KMS-11 (cell line): Measurements from ENCODE around the gene ZBTB1.

Source experiments
- H2AFZ ChIP-seq: fragments of 200-600 bp; sonication (generic); 2 replicates; pipeline ENCODE4 v1.6.1; 2016; ENCODE audit warnings: antibody characterized with exemption, mixed run types, low read depth
- H3K27ac ChIP-seq: fragments of 200-600 bp; sonication (generic); 2 replicates; pipeline ENCODE4 v1.6.1; 2016; ENCODE audit warnings: mild to moderate bottlenecking, mixed run types
- H3K27me3 ChIP-seq: fragments of 200-600 bp; sonication (generic); 2 replicates; pipeline ENCODE4 v1.6.1; 2017; ENCODE audit warnings: mild to moderate bottlenecking, low read depth, mixed run types, moderate library complexity; ENCODE audit not compliant: insufficient read depth
- H3K36me3 ChIP-seq: fragments of 200-600 bp; sonication (generic); 2 replicates; pipeline ENCODE4 v1.6.1; 2017; ENCODE audit warnings: mild to moderate bottlenecking, mixed run types; ENCODE audit not compliant: insufficient read depth
- H3K4me1 ChIP-seq: fragments of 200-600 bp; sonication (generic); 2 replicates; pipeline ENCODE4 v1.6.1; 2016; ENCODE audit warnings: mild to moderate bottlenecking, low read depth, mixed run types; ENCODE audit not compliant: poor library complexity, severe bottlenecking
- H3K4me2 ChIP-seq: fragments of 200-600 bp; sonication (generic); 2 replicates; pipeline ENCODE4 v1.7.0; 2016; ENCODE audit warnings: mild to moderate bottlenecking, mixed run types
- H3K4me3 ChIP-seq: fragments of 200-600 bp; sonication (generic); IDR thresholded peaks from 2 replicates; pipeline ENCODE4 v1.6.1; 2017; ENCODE audit warnings: low read depth, low read length, mixed read lengths; ENCODE audit not compliant: insufficient read depth
- H3K79me2 ChIP-seq: fragments of 200-600 bp; sonication (generic); 2 replicates; pipeline ENCODE4 v1.6.1; 2016; ENCODE audit warnings: low read depth, mixed run types; ENCODE audit not compliant: insufficient read depth
- H3K9ac ChIP-seq: fragments of 200-600 bp; sonication (generic); 2 replicates; pipeline ENCODE4 v1.6.1; 2016; ENCODE audit warnings: mild to moderate bottlenecking, mixed run types
- H4K20me1 ChIP-seq: fragments of 200-600 bp; sonication (generic); 2 replicates; pipeline ENCODE4 v1.6.1; 2016; ENCODE audit warnings: mild to moderate bottlenecking, mixed run types; ENCODE audit not compliant: insufficient read depth
- CTCF ChIP-seq: fragments of 200-600 bp; sonication (generic); conservative IDR thresholded peaks from 2 replicates; pipeline ENCODE4 v1.6.1; 2017; ENCODE audit warnings: low read depth, mild to moderate bottlenecking, antibody characterized with exemption, low read length, moderate library complexity, mixed read lengths

Gene ZBTB1

GRCh38 chr14:64467101-64467500, 37.5 kb upstream of the ZBTB1 start:
- no peak for TF ChIP-seq CTCF
- Histone ChIP-seq H3K27me3 (no peaks in the 10 kb centered on the region), H3K9ac (no peak overlapping the region), H3K4me1 (peaks cover 6% of the 10 kb centered on the region), H3K36me3 (no peaks in the 10 kb centered on the region), H3K4me2 (no peak overlapping the region), H4K20me1 (no peaks in the 10 kb centered on the region), H3K27ac (no peak overlapping the region), H3K4me3 (no peak overlapping the region), H3K79me2 (no peaks in the 10 kb centered on the region), H2AFZ (no peak overlapping the region)

- Histone ChIP-seq H3K27ac (no peak overlapping the region), H4K20me1 (no peaks in the 10 kb centered on the region), H3K4me2 (no peak overlapping the region), H3K4me1 (peaks cover 6% of the 10 kb centered on the region), H3K4me3 (no peak overlapping the region), H3K36me3 (no peaks in the 10 kb centered on the region), H3K27me3 (no peaks in the 10 kb centered on the region), H3K79me2 (no peaks in the 10 kb centered on the region), H3K9ac (no peak overlapping the region), H2AFZ (no peak overlapping the region)
- no peak for TF ChIP-seq CTCF
Measured at GRCh38 chr14:64467566-64467965, 37.0 kb upstream of the ZBTB1 start.

- Histone ChIP-seq H3K4me2 (no peak overlapping the region), H3K36me3 (no peaks in the 10 kb centered on the region), H3K9ac (no peak overlapping the region)
Measured at GRCh38 chr14:64468451-64468850, 36.1 kb upstream of the ZBTB1 start.

GRCh38 chr14:64474041-64474440, 30.5 kb upstream of the ZBTB1 start:
- H3K4me1 ChIP-seq: no peaks in the 10 kb centered on the region
- no peaks in the 10 kb centered on the region for H3K27me3 ChIP-seq
- no peak overlapping the region for H3K27ac ChIP-seq
- H3K4me2 ChIP-seq: no peak overlapping the region
- H3K36me3 ChIP-seq: no peaks in the 10 kb centered on the region
- TF ChIP-seq CTCF: no peak
- no peak overlapping the region for H2AFZ ChIP-seq
- no peak overlapping the region for H3K9ac ChIP-seq
- H3K4me3 ChIP-seq: no peak overlapping the region
- no peaks in the 10 kb centered on the region for H4K20me1 ChIP-seq
- no peaks in the 10 kb centered on the region for H3K79me2 ChIP-seq

More at GRCh38 chr14:64468451-64468850, 36.1 kb upstream of the ZBTB1 start:
- no peak overlapping the region for H3K27ac ChIP-seq
- no peak overlapping the region for H3K4me3 ChIP-seq
- H4K20me1 ChIP-seq: no peaks in the 10 kb centered on the region
- no peak overlapping the region for H2AFZ ChIP-seq
- H3K79me2 ChIP-seq: no peaks in the 10 kb centered on the region
- H3K4me1 ChIP-seq: peaks cover 6% of the 10 kb centered on the region
- no peak for TF ChIP-seq CTCF
- no peaks in the 10 kb centered on the region for H3K27me3 ChIP-seq
